ENCODE results near the gene HHIPL1.

DNA sequence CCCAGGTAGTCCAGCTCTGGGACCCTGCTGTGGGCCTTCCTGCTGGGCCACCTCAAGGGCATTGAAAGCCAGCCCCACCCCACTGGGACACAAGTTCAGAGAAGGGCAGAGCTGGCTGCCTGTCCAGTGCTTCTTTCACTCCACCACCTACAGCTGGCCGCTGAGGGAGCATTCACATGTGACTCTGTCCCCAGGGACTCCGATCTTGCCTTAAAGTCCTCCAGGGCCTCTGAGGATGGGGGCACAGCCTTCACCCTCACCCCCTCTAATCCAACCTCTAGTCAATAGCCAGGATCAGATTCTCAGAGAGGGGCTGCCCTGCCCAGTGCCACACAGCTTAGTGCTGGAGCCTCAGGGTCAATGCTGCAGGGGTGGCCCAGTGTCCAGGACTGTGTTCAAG lies 34.2 kb downstream of the HHIPL1 start:
- TF ChIP-seq CTCF (IDR thresholded peaks at IDR 0.05 in 4 of 5, conservative IDR thresholded peaks at IDR 0.05 in 1 of 5) (no peak), POLR2A (IDR thresholded peaks at IDR 0.05) (no peak)
